Activated CD4-positive, alpha-beta T cell treated with anti-CD3 and anti-CD28 coated beads for 36 hours (primary cell): Measurements from ENCODE around the gene NFATC2. TPM values are rescaled to one million over a fixed set of nuclear protein-coding genes. Genes with fewer than 3 reads are reported as not detected.

Source experiments
- ATAC-seq: fragments of 200-7000 bp; cut with Tn5 transposase; one replicate; pipeline ENCODE4 v1.10.0; 2021; ENCODE audit warnings: mild to moderate bottlenecking, moderate library complexity
- CTCF ChIA-PET: fragments of 350-600 bp; sonication (Branson Sonifier 250); formaldehyde crosslinking; loops from one replicate; lab custom pipeline; 2021; ENCODE audit warnings: antibody characterized with exemption; lab: Charles Lee
- POLR2A ChIA-PET: fragments of 350-600 bp; sonication (Branson Sonifier 250); formaldehyde crosslinking; loops from one replicate; lab custom pipeline; 2021; ENCODE audit warnings: antibody characterized with exemption, inconsistent platforms; lab: Charles Lee
- DNase-seq: peaks from one replicate; pipeline ENCODE4 v3.0.0-alpha.2; 2020
- H3K27ac Mint-ChIP-seq: one replicate; pipeline ENCODE4 v1.8.0; 2021; ENCODE audit warnings: mixed read lengths
- H3K27me3 Mint-ChIP-seq: one replicate; pipeline ENCODE4 v1.8.0; 2021; ENCODE audit warnings: mixed read lengths
- H3K36me3 Mint-ChIP-seq: one replicate; pipeline ENCODE4 v1.8.0; 2021; ENCODE audit warnings: low read depth, mixed read lengths
- H3K4me1 Mint-ChIP-seq: one replicate; pipeline ENCODE4 v1.8.0; 2021; ENCODE audit warnings: mixed read lengths
- H3K4me3 Mint-ChIP-seq: one replicate; pipeline ENCODE4 v1.8.0; 2021; ENCODE audit warnings: mild to moderate bottlenecking, moderate library complexity, mixed read lengths
- H3K9me3 Mint-ChIP-seq: one replicate; pipeline ENCODE4 v1.8.0; 2021; ENCODE audit warnings: low read depth, mixed read lengths
- intact Hi-C, 2 experiments: fragments of 100-400 bp; cut with DNase I in 1 of 2; cut with micrococcal nuclease in 1 of 2; formaldehyde crosslinking; loops; one replicate each; pipeline versions ENCODE4 v1.14.2 to v1.15.1; 2022 to 2024; cut with DNase I, micrococcal nuclease
- microRNA-seq: library from miRNA; unstranded; fragments of <30 nt; microRNA quantifications from one replicate; pipeline ENCODE4 v1.2.0, GENCODE V29; 2021; ENCODE audit warnings: borderline replicate concordance
- total RNA-seq, 2 experiments: library from RNA; stranded (reverse); gene quantifications; one replicate each; pipeline ENCODE4 v1.2.3, GENCODE V29; 2021

NFATC2 gene
- total RNA-seq, 2 experiments from 2014 or later = 38.5 to 49.8 TPM

DNA sequence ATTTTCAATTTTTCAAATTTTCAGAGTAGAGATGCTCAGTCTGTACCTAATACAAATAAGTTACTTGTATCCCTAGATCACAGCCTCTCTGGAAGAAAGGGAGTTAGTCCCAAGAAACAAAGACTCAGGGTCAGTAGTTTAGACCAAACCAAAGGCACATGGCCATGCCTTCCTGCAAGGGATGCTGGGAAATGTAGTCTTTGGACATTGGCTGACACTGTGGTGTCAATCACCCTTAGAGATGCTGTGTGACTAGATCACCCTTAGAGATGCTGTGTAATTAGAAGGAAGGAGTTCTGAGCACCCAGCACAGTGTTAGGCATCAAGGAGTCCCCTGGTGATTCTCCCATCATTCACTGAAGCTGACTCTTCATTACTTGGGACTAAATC lies 202.1 kb downstream of the NFATC2 start:
- no peaks in the 10 kb centered on the region for H3K36me3 Mint-ChIP-seq
- peaks cover 6% of the 10 kb centered on the region for H3K4me1 Mint-ChIP-seq
- H3K4me3 Mint-ChIP-seq = no peak overlapping the region
- intact Hi-C loops = no loop called here
- ChIA-PET CTCF (interaction anchor here (1.3 kb wide), 1 partner anchor 347 kb away, joined by 3 read pairs; no protein-coding TSS in a partner anchor), POLR2A (no interaction called here)
- DNase-seq = no peak
- H3K27ac Mint-ChIP-seq = no peak overlapping the region
- ATAC-seq = no peak
- peaks cover 2% of the 10 kb centered on the region for H3K27me3 Mint-ChIP-seq
- H3K9me3 Mint-ChIP-seq = no peaks in the 10 kb centered on the region

DNA sequence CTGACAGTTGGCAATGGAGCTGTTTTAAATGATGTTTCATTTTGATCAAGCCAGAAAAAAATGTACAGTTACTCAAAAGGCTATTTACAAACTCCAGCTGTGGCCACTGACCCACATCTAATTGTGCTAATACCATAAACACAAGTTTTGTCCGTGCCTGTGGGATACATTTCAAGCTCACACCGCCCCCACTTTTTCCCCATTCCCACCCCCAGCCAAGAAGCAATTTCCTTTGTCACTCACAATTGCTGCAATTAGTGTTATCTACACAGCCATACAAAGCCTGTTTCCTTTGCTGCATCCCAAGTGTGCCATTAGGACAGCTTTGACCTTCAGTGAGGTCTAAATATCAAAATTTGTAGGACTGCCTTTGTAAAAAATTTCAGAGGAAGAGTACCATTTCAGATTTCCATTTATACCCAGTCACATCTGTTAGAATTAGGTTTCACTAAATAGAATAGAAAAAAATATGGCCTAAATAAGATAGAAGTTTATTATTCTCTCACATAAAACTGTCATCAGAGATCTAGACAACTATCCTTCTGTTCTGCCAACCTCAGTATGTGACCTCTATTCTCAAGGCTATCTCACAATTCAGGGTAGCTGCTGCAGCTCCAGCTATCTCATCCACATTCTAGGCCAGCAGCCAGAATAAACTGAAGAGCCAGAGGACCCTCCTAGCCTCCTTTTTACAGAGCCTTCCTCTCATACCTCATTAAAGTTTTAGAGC lies 202.6 kb downstream of the NFATC2 start:
- CTCF ChIA-PET = interaction anchor here (1.3 to 1.4 kb wide), 3 partner anchors 9 to 346 kb away, joined by 3 to 8 read pairs (median 5); no protein-coding TSS in a partner anchor
- H3K4me1 Mint-ChIP-seq = peaks cover 9% of the 10 kb centered on the region
- no peak overlapping the region for H3K4me3 Mint-ChIP-seq

DNA sequence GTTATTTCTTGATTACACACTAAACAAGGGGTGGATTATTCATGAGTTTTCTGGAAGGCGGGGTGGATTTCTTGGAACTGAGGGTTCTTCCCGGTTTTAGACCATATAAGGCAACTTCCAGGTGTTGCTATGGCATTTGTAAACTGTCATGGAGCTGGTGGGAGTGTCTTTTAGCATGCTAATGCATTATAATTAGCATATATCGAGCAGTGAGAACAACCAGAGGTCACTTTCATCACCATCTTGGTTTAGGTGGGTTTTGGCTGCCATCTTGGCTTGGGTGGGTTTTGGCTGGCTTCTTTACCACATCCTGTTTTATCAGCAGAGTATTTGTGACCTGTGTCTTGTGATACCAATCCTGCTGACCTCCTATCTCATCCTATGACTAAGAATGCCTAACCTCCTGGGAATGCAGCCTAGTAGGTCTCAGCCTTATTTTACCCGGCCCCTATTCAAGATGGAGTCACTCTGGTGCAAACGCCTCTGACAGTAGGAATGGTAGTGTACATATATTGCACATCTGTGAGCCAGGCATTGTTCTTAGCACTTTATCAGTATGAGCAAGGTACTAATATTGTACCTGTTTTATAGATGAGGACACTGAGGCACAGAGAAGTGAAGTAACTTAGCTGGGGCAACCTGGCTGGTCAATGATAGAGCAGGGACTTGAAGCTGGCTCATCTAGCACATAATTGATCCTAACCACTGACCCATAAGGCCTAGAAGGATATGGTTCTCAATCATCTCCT lies 203.7 kb downstream of the NFATC2 start:
- Mint-ChIP-seq H3K4me1 (peaks cover 9% of the 10 kb centered on the region), H3K9me3 (no peaks in the 10 kb centered on the region), H3K36me3 (no peaks in the 10 kb centered on the region), H3K4me3 (no peak overlapping the region), H3K27me3 (peaks cover 5% of the 10 kb centered on the region), H3K27ac (no peak overlapping the region)
- ATAC-seq = no peak
- intact Hi-C loops = no loop called here
- no peak for DNase-seq
- POLR2A ChIA-PET = no interaction called here
- CTCF ChIA-PET = interaction anchor here (1.4 kb wide), 2 partner anchors 8 to 13 kb away, joined by 5 to 8 read pairs; no protein-coding TSS in a partner anchor

More for the DNA sequence above, 202.6 kb downstream of the NFATC2 start:
- ATAC-seq (no peak), DNase-seq (no peak)
- Mint-ChIP-seq H3K9me3 (no peaks in the 10 kb centered on the region), H3K36me3 (no peaks in the 10 kb centered on the region), H3K27me3 (peaks cover 2% of the 10 kb centered on the region), H3K27ac (no peak overlapping the region)
- POLR2A ChIA-PET = interaction anchor here (0.6 kb wide), 1 partner anchor 420 kb away, joined by 3 read pairs; no protein-coding TSS in a partner anchor
- intact Hi-C loops = no loop called here

- Mint-ChIP-seq H3K9me3 (no peaks in the 10 kb centered on the region), H3K27me3 (peaks cover 3% of the 10 kb centered on the region), H3K27ac (no peak overlapping the region), H3K4me3 (no peak overlapping the region), H3K4me1 (peaks cover 9% of the 10 kb centered on the region), H3K36me3 (no peaks in the 10 kb centered on the region)
- POLR2A ChIA-PET = no interaction called here
- no peak for ATAC-seq
- DNase-seq = no peak
- intact Hi-C loops = no loop called here
- CTCF ChIA-PET = interaction anchor here (0.5 to 0.9 kb wide), 2 partner anchors 11 to 119 kb away, joined by 3 read pairs; no protein-coding TSS in a partner anchor
Measured at GRCh38 chr20:51337126-51337805, 205.3 kb downstream of the NFATC2 start.

Small RNAs within 50 kb of the gene (microRNA-seq; reads per million reads assigned to microRNA genes)
- 10.6 reads per million, percentile 31 among the genes with 10 or more reads in this experiment for gene MIR3194

Other genes starting within 250 kb of the NFATC2 start
- 1 to 10 TPM; 2.2 to 2.7 TPM for gene ATP9A, start 225.7 kb upstream of the NFATC2 start, total RNA-seq